Activated CD4-positive, alpha-beta T cell treated with anti-CD3 and anti-CD28 coated beads, Interleukin-2, amount 50 U/mL, for 16 hours (primary cell): ENCODE results near the gene SAFB2.

Experiments
- DNase-seq: peaks from one replicate; pipeline ENCODE4 v3.0.0-alpha.2; 2020

The SAFB2 gene

GRCh38 chr19:5622465-5623396 is at the start of gene SAFB2, which contains the start of gene SAFB:
Gene SAFB2 (minus strand): TSS chr19:5622776. CDS start chr19:5622715, 61 bp downstream.
Gene SAFB (plus strand): TSS chr19:5623083. CDS start chr19:5623206, 123 bp downstream.
- DNase-seq: peak; percentile 100

- no peak for DNase-seq
These were observed 49.0 kb upstream of the SAFB2 start for GRCh38 chr19:5671600-5671999.

GRCh38 chr19:5669212-5669611 is 46.6 kb upstream of the SAFB2 start:
- no peak for DNase-seq

GRCh38 chr19:5667751-5668271 is 45.2 kb upstream of the SAFB2 start:
- no peak for DNase-seq

GRCh38 chr19:5666921-5667610 is 44.5 kb upstream of the SAFB2 start:
- no peak for DNase-seq

GRCh38 chr19:5665781-5666513 is 43.4 kb upstream of the SAFB2 start:
- DNase-seq: no peak

- no peak for DNase-seq
These were observed 41.9 kb upstream of the SAFB2 start for GRCh38 chr19:5664515-5664914.

- no peak for DNase-seq
These were observed 41.3 kb upstream of the SAFB2 start for GRCh38 chr19:5663904-5664303.

GRCh38 chr19:5661483-5661882 is 38.9 kb upstream of the SAFB2 start:
- DNase-seq: no peak

- no peak for DNase-seq
These were observed 32.8 kb upstream of the SAFB2 start for GRCh38 chr19:5655412-5655811.

GRCh38 chr19:5654931-5655330 is 32.4 kb upstream of the SAFB2 start:
- DNase-seq: no peak

- DNase-seq: no peak
These were observed 29.7 kb upstream of the SAFB2 start for GRCh38 chr19:5652261-5652660.

- DNase-seq: no peak
These were observed 28.8 kb upstream of the SAFB2 start for GRCh38 chr19:5651361-5651760.

- no peak for DNase-seq
These were observed 25.9 kb upstream of the SAFB2 start for GRCh38 chr19:5648464-5648863.

- DNase-seq: no peak
These were observed 24.1 kb upstream of the SAFB2 start for GRCh38 chr19:5646703-5647102.

- DNase-seq: no peak
These were observed 22.8 kb upstream of the SAFB2 start for GRCh38 chr19:5645409-5645808.

- no peak for DNase-seq
These were observed 21.5 kb upstream of the SAFB2 start for GRCh38 chr19:5644037-5644436.

- DNase-seq: no peak
These were observed 20.5 kb upstream of the SAFB2 start for GRCh38 chr19:5643060-5643459.

GRCh38 chr19:5642204-5642603 is 19.6 kb upstream of the SAFB2 start:
- no peak for DNase-seq

GRCh38 chr19:5641171-5641570 is 18.6 kb upstream of the SAFB2 start:
- DNase-seq: no peak

GRCh38 chr19:5637971-5638370 is 15.4 kb upstream of the SAFB2 start:
- DNase-seq: no peak

- DNase-seq: no peak
These were observed 12.9 kb upstream of the SAFB2 start for GRCh38 chr19:5635427-5635826.

GRCh38 chr19:5632657-5633056 is 10.1 kb upstream of the SAFB2 start:
- DNase-seq: no peak
